Stimulated activated CD4-positive, alpha-beta T cell treated with anti-CD3 and anti-CD28 coated beads, Interleukin-15, amount 100 ng/mL, for 24 hours (primary cell): ENCODE results near the gene CEACAM4.
"Not testable (repeated sequence)": the region's sequence is repeated elsewhere in the genome, so short reads cannot be mapped to it uniquely, and the experiment has no call there.

Experiments used
- DNase-seq: peaks from one replicate; pipeline ENCODE4 v3.0.0-alpha.2; 2020

Gene CEACAM4

DNA sequence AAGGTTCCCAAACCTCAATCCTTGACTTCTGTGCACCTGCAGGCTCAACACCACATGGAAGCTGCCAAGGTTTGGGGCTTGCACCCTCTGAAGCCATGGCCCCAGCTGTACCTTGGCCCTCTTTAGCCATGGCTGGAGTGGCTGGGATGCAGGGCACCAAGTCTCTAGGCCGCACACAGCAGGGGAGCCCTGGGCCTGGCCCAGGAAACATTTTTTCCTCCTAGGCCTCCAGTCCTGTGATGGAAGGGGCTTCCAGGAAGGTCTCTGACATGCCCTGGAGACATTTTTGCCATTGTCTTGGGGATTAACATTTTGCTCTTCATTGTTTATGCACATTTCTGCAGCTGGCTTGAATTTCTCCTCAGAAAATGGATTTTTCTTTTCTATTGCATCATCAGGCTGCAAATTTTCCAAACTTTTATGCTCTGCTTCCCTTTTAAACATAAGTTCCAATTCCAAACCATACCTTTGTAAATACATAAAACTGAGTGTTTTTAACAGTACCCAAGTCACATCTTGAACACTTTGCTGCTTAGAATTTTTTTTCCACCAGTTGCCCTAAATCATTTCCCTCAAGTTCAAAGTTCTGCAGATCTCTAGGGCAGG is 44.2 kb downstream of the CEACAM4 start:
- not testable (repeated sequence) for DNase-seq

DNA sequence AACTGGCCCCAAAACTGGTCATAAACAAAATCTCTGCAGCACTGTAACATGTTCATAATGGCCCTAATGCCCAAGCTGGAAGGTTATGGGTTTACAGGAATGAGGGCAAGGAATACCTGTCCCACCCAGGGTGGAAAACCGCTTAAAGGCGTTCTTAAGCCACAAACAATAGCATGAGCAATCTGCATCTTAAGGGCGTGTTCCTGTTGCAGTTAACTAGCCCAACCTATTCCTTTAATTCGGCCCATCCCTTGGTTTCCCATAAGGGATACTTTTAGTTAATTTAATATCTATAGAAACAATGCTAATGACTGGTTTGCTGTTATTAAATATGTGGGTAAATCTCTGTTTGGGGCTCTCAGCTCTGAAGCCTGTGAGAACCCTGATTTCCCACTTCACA is 45.8 kb downstream of the CEACAM4 start:
- not testable (repeated sequence) for DNase-seq

DNA sequence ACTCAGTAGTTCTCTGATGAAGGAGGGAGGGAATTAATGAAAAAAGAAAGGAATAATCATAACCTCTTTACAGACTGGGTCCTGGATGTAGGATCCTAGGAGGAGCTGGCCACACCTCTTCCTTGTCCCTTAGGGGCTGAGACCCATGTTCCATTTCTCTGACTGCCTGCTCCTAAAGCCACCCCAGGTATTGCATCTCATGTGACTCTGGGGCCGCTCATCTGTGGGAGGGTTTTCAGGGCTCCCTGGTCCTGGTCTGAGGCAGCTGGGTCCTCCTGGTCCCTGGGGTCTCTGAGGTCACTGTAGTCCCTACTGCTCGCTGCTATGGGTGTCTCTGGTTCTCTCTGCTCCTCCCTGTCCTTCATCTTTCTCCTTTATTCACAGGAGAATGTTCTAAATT is 48.0 kb downstream of the CEACAM4 start:
- no peak for DNase-seq

DNA sequence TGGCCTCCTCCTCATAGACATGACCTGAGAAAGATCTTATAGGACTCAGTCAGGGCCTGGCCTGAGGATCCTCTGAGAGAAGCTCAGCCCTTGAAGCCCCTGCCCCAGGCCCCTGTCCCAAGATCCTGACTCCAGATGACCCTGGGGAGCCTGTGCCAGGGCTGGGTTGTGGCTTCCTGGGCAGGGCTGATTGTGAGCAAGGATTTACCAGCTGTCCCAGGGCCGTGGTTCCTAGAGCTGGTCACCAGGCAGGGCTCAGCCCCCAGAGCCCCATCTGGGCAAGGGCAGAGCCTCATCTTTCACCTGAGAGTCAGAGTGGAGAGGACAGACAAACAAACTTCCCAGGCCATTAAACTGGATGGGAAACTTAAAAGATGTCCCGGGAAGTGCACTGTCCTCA is 49.0 kb downstream of the CEACAM4 start:
- DNase-seq: no peak

DNA sequence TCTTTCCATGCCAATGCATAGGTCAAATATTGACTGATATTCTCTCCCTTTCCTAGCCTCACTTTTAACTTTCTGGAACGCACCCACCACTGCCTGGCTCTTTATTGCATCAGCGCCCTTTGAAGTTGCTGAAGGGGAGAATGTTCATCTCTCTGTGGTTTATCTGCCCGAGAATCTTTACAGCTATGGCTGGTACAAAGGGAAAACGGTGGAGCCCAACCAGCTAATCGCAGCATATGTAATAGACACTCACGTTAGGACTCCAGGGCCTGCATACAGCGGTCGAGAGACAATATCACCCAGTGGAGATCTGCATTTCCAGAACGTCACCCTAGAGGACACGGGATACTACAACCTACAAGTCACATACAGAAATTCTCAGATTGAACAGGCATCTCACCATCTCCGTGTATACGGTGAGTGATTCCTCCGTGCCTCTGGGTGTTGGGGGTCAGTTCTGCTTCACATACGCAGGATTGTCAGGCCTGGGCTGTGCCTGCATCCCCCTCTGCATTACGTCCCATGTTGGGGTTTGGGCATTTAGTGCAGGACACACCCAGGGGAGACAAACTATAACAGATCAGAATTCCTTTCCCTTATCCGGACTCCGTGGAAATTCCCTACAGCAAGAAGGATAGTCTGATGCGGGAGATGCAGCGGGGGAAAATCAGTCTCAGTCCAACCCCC is 49.6 kb downstream of the CEACAM4 start:
- DNase-seq: no peak

DNA sequence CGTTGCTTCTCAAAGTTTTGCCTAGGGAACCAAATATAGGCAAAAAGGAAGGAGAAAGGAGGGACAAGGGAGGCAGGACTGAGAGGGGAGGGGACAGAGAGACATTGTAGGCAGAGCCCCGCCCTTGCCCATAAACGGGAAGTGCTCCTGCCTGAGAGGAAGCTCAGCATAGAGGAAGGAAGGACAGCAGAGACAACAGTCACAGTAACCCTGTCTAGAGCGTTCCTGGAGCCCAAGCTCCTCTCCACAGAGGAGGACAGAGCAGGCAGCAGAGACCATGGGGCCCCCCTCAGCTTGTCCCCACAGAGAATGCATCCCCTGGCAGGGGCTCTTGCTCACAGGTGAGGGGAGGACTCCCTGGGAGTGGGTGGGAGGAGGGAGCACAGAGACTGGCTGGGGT is 50.9 kb downstream of the CEACAM4 start, which contains the start of gene CEACAM21:
TSS of gene CEACAM21 (plus strand) at position 169 of the 400 bp plus-strand sequence. CDS start at position 278, 109 bp downstream.
- peak; percentile 75 for DNase-seq

DNA sequence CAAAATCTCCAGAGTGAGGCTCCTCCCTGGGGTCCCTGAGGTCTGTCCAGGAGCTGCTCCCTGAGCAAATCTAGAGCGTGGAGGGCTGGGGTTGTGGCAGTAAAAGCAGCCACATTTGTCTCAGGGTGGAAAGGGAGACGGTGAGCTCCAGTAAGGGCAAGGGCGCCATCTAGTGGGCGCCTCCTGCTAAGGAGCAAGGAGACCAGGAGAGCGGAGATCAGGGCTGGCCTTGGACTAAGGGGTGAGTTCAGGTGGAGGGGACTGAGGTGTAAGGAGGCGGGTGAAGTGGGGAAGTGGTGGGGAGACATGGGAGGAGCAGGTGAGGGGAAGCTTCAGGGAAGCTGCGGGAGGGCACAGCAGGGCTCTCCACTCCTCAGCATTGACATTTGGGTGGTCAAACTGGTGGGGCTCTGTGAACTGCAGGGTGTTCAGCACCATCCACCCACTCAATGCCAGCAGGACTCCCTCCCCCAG is 56.2 kb downstream of the CEACAM4 start:
- peak; percentile 90 for DNase-seq

DNA sequence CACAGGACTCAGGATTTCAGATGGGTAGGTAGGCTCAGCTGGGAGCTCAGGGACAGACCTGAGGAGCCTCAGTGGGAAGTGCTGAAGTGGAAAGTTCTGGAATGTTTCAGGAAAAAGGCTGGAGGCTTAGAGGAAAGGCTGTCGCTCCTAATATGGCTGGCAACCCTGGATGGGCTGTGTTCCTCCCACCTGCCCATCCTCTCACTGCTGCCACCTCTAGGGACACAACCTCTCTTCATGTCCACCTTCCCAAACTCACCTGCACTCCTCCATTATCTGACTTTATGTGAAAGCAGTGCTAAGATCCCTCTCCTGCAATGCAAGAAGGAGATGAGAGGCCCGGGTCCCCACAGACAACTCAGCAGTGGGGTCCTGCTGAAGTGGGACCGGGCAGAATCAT is 56.7 kb downstream of the CEACAM4 start:
- no peak for DNase-seq

DNA sequence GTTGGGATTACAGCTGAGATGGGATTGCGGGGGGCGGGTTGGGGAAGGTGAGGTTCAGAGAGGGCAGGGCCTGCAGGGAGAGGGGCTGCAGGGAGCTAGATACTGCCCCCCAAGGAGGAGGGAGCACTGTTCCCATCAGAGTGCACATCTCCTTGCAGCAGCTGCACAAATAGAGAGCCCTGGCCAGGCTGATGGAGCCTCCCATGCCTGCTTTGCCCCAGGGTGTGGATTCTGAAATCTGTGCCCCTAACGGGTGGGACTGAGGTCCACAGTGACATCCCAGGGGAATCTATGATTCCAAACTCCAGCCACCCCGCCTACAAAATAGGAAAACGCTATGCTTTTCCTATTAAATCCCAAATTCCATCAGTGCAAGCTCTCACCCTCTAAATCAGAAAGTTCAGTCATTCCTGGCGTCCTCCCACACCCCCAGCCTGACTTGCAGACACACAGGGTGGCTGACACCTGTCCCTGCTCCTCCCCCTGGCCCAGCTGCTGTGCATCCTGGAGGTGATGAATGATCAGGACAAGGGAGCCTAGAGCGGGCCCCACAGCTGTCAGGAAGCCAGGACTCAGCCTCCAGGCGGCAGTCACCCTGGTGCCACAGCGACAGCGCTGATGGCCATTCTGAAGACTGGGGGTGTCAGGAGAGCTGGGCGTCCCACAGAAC is 57.3 kb downstream of the CEACAM4 start:
- no peak for DNase-seq
